GM18951 (cell line): ENCODE data around the gene ETFA.

ENCODE experiments used
- POLR2A ChIP-seq: IDR thresholded peaks from 4 replicates; pipeline ENCODE4 v1.6.1; 2011; ENCODE audit warnings: mild to moderate bottlenecking; ENCODE audit not compliant: insufficient read length, insufficient read depth; ENCODE audit errors: extremely low read depth
- in situ Hi-C: fragments of 300-500 bp; cut with MboI; formaldehyde crosslinking; loops from one replicate; pipeline ENCODE4 v1.12.0; 2022; ENCODE audit warnings: low sequenced_read_pairs, mixed read lengths, inconsistent platforms; ENCODE audit not compliant: unreplicated experiment

The ETFA gene

GRCh38 chr15:76168237-76168984 is 142.9 kb downstream of the ETFA start:
- no peak for TF ChIP-seq POLR2A
- in situ Hi-C loops = no loop called here

- in situ Hi-C loops = no loop called here
Measured at GRCh38 chr15:76165951-76166350, 145.3 kb downstream of the ETFA start.

More at GRCh38 chr15:76165951-76166350, 145.3 kb downstream of the ETFA start:
- no peak for TF ChIP-seq POLR2A
